HG03045 (cell line): ENCODE results near the gene PLK5.
"Not testable (repeated sequence)": the region's sequence is repeated elsewhere in the genome, so short reads cannot be mapped to it uniquely, and the experiment has no call there.

Source experiments
- ATAC-seq: cut with Tn5 transposase; IDR thresholded peaks from one replicate; pipeline ENCODE4 v1.9.1; 2021; ENCODE audit warnings: mild to moderate bottlenecking, moderate library complexity; ENCODE audit not compliant: unreplicated experiment

PLK5 gene

DNA sequence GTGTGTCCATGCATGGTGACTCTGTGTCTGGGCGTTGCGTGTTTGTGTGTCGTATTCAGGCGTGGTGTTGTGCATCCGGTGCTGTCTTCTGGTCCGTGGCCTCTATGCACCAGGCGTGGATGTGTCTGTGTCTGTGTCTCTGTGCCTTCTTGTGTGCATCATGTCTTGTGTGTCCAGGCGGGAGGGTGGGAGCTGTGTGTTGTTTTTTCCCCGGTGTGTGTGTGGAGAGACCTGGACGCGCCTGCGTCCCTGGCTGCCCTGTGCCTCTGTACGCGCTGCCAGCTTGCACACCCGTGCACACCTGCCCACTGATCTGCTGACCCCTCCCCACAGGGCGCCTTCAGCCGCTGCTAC lies 1.1 kb downstream of the PLK5 start:
- ATAC-seq, result no peak

DNA sequence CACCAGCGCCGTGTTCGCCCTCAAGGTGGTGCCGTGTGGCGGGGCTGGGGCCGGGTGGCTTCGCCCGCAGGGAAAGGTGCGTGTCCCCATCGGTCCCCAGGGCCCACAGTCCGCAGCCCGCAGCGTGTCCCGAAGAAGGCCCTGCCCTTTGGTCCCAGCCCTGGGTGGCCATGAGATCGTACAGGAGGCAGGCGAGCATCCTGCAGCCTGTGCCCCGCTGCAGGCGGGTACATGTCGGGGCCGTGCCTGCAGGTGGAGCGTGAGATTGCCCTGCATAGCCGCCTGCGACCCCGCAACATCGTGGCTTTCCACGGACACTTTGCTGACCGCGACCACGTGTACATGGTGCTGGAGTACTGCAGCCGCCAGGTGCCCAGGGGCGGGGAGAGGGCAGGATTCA lies 1.5 kb downstream of the PLK5 start:
- no peak for ATAC-seq

GRCh38 chr19:1526066-1526778 lies 2.3 kb downstream of the PLK5 start:
- no peak for ATAC-seq

DNA sequence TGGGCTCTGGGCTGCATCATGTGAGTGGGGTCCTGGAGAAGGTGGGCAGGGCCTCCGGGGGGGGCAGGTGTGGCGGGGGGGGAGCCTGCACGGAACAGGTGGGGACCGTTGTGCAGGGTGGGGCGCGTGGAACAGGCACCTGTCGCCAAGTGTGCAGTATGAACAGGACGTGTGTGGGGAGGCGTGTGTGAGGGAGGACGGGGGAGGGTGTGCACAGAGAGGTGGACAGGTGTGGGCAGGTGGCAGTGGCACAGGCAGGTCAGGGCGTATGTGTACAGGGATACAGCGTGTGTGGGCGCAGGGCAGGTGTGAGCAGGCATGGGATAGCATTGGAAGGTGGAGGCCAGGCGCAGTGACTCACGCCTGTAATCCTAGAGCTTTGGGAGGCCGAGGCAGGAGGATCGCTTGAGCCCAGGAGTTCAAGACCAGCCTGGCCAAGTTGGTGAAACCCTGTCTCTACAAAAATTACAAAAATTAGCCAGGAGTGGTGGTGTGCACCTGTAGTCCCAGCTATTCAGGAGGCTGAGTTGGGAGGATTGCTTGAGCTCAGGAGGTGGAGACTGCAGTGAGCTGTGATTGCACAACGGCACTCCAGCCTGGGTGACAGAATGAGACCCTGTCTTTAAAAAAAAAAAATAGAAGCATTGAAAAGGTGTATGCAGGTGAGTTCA lies 3.2 kb downstream of the PLK5 start:
- no peak for ATAC-seq

DNA sequence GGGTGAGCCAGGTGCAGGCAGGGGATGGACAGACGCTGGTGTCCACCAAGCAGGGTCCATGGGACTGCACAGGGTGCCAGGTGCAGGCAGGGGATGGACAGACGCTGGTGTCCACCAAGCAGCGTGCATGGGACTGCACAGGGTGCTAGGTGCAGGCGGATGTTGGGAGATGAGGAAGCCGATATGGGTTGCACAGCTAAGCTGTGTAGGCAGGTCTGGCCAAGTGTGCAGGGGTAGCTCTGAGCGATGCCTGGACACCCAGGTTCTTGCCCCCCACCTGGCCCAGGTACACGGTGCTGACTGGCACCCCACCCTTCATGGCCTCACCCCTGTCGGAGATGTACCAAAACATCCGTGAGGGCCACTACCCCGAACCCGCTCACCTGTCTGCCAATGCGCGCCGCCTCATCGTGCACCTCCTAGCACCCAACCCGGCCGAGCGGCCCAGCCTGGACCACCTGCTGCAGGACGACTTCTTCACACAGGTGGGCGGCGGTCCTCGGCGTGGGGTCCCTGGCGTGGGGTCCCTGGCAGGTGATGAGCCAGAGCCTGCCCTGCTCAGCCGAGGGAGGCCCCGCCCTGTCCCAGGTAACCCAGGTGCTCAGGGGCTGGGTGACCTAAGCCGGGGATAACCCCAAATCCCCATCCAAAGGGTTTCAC lies 3.9 kb downstream of the PLK5 start:
- no peak for ATAC-seq

- ATAC-seq, result no peak
These were observed 4.9 kb downstream of the PLK5 start for GRCh38 chr19:1528596-1529429.

- no peak for ATAC-seq
These were observed 5.5 kb downstream of the PLK5 start for GRCh38 chr19:1529430-1529816.

- not testable (repeated sequence) for ATAC-seq
These were observed 7.0 kb downstream of the PLK5 start for GRCh38 chr19:1530856-1531255.

DNA sequence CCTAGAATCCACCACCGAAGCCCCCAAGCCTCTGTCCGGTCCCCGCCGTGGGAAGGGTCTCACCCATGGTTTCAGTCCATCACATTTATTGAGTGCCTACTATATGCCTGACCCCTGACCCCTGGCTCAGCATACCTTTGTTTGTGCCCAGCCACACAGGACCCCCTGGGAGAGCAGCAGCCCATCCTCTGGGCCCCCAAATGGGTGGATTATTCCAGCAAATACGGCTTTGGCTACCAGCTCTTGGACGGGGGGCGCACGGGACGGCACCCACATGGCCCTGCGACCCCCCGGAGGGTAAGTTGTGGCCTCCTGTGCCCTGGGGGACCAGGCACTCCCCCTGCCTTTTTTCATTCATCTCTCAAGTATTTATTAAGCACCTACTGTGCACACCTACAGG lies 7.7 kb downstream of the PLK5 start:
- ATAC-seq, result no peak

DNA sequence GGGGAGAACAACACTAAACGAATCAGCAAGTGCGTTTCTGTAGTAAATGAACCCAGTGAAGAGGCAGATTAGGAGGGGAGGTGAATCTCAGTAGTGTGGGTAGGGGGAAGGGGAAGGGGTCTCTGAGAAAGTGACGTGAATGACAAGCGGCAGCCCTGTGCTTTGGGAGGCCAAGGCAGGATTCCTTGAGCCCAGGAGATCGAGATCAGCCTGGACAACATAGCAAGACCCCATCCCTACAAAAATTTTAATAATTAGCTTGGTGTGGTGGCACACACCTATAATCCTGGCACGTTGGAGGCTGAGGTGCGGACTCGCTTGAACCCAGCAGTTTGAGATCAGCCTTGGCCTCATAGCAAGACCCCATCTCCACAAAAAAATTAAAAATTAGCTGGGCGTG lies 8.1 kb downstream of the PLK5 start:
- no peak for ATAC-seq

DNA sequence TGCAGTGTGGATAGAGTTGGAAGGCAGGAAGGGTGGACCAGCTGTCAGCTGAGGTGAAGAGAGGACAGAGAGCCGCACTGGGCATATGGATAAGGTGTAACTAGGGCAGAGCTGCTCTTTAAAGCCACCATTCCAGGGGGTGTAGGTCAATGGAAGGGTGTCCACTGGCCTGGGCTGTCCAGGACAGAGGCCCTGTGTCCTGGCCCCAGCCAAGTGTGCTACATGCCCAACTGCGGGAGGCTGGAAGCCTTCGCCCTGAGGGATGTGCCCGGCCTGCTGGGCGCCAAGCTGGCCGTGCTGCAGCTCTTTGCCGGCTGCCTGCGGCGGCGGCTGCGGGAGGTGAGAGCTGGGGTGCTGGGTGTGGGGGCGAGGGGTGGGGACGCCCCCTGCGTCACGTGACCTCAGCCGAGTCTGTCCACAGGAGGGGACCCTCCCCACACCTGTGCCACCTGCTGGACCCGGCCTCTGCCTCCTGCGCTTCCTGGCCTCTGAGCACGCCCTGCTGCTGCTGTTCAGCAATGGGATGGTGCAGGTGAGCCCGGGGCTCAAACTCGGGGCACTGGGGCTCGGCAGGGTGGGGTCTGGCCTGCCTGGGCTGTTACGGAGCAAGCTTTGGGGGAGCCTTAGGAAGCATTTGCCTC lies 9.8 kb downstream of the PLK5 start:
- no peak for ATAC-seq

GRCh38 chr19:1534972-1535371 lies 11.1 kb downstream of the PLK5 start:
- ATAC-seq, result no peak

- not testable (repeated sequence) for ATAC-seq
These were observed 11.8 kb downstream of the PLK5 start for GRCh38 chr19:1535699-1536098.

DNA sequence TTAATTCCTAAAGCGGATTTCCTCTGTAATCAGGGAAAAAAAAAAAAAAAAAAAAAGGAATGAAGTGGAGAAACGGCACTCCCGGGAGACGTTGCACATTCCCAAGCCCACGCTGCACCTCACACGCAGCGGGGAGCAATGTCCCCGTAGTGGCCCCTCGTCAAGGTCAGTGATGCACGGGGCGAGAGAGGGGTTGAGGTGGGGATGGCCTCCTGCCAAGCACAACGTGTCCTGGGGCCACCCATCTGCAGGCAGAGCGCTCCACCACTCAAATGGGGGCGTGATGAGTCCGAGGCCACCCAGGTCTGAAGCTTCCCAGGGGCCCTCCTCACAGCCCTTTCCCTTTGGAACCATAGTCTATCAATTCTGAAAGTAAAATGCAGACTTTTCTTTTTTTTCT lies 15.1 kb downstream of the PLK5 start:
- no peak for ATAC-seq

DNA sequence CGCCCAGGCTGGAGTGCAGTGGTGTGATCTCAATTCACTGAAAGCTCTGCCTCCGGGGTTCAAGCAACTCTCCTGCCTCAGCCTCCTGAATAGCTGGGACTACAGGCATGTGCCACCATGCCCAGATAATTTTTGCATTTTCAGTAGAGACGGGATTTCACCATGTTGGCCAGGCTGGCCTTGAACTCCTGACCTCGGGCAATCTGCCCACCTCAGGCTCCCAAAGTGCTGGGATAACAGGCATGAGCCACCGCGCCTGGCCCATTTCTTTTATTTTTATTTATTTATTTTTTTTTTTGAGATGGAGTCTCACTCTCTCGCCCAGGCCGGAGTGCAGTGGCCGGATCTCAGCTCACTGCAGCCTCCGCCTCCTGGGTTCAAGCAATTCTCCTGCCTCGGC lies 15.9 kb downstream of the PLK5 start:
- not testable (repeated sequence) for ATAC-seq

GRCh38 chr19:1540365-1540925 lies 16.6 kb downstream of the PLK5 start:
- no peak for ATAC-seq

- ATAC-seq, result no peak
These were observed 25.6 kb downstream of the PLK5 start for GRCh38 chr19:1549332-1549945.

DNA sequence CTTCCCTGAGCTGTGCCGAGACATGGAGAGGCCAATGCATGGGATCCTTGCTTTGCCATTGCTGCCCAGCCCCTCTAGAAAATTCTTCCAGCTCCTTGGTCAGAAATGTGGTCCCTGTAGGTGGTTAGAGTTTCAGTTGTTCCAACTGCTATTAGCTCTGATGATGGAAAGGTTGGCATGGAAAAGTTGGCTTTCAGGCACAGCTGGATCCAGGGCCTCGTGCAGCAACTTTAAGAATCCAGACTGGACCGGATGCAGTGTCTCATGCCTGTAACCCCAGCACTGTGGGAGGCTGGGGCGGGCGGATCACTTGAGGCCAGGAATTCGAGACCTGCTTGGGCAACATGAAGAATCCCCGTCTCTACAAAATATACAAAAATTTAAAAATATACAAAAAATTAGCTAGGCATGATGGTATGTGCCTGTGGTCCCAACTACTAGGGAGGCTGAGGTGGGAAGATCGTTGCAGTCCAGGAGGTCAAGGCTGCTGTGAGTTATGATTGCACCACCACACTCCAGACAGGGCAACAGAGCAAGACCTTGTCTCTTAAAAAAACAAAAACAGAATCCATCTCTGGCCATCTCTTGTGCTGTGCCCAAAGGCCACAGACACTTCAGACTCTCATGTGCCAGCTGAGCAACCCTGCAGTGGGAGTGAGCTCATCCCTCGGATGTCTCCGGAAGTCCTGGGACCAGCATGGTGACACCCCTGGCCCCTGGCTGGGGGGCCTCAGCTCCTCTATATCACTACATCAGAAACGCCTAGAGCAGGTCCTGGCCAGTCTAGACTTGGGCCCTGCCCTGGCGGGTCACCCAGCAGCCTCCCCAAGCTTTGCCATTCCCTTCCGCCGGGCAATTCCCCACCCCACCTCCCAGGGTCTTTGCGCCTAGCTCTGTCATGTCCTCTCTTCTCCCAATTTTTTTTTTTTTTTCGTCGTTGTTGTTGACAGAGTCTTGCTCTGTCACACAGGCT lies 27.5 kb downstream of the PLK5 start:
- ATAC-seq, result no peak

DNA sequence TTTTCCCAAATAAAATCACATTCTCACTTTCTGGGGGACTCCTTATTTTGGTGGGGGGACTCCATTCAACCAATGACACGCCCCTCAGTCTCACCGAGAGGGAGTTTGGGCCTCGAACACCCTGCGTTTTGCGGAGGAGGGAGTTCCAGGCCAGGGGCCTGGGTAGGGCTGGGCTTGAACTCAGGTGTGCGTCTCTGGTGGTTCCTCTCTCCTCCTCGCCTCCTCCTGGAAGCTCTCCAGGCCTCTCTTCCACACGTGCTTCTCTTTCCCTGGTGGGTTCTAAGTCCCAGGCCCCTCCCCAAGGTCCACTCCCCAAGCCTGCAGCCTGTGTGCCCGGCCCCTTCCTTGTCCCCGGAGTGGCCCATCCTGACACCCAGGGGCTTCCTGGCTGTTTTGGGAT lies 29.5 kb downstream of the PLK5 start:
- ATAC-seq, result no peak
